ENCODE measurements around the gene CRB2.
A peak's percentile ranks its signal among the peaks of the same experiment; 100 is the strongest.

Gene CRB2

GRCh38 chr9:123408313-123409262 lies 52.6 kb downstream of the CRB2 start:
- no peak for DNase-seq

- DNase-seq, result no peak
Observed at GRCh38 chr9:123410281-123410910, 54.4 kb downstream of the CRB2 start.

GRCh38 chr9:123411191-123411590 lies 55.2 kb downstream of the CRB2 start:
- no peak for DNase-seq

- DNase-seq, result no peak
Observed at GRCh38 chr9:123411636-123412035, 55.6 kb downstream of the CRB2 start.

- no peak for DNase-seq
Observed at GRCh38 chr9:123412171-123412820, 56.3 kb downstream of the CRB2 start.

- no peak for DNase-seq
Observed at GRCh38 chr9:123414204-123414603, 58.2 kb downstream of the CRB2 start.

- DNase-seq, result no peak
Observed at GRCh38 chr9:123414936-123415930, 59.2 kb downstream of the CRB2 start.

- DNase-seq, result no peak
Observed at GRCh38 chr9:123416176-123416575, 60.2 kb downstream of the CRB2 start.

- no peak for DNase-seq
Observed at GRCh38 chr9:123417289-123418051, 61.5 kb downstream of the CRB2 start.

GRCh38 chr9:123418052-123418430 lies 62.0 kb downstream of the CRB2 start:
- DNase-seq, result no peak

- DNase-seq, result no peak
Observed at GRCh38 chr9:123418506-123418905, 62.5 kb downstream of the CRB2 start.

- no peak for DNase-seq
Observed at GRCh38 chr9:123419091-123419490, 63.1 kb downstream of the CRB2 start.

GRCh38 chr9:123419721-123420591 lies 64.0 kb downstream of the CRB2 start:
- no peak for DNase-seq

GRCh38 chr9:123420592-123421111 lies 64.7 kb downstream of the CRB2 start:
- DNase-seq, result peak; percentile 90

GRCh38 chr9:123421186-123421585 lies 65.2 kb downstream of the CRB2 start:
- DNase-seq, result no peak

GRCh38 chr9:123421801-123422455 lies 65.9 kb downstream of the CRB2 start:
- no peak for DNase-seq

- DNase-seq, result no peak
Observed at GRCh38 chr9:123422635-123423310, 66.8 kb downstream of the CRB2 start.

GRCh38 chr9:123423311-123423640 lies 67.3 kb downstream of the CRB2 start:
- DNase-seq, result no peak

GRCh38 chr9:123424131-123424530 lies 68.1 kb downstream of the CRB2 start:
- DNase-seq, result no peak
